Camera-type eye (tissue), 1 donor: ENCODE results near the gene TIA1. TPM values are rescaled to one million over a fixed set of nuclear protein-coding genes. Genes with fewer than 3 reads are reported as not detected.

Experiments used
- total RNA-seq: library from RNA; depleted of rRNA; stranded (reverse); fragments of >200 nt; gene quantifications from one replicate; pipeline ENCODE4 v1.2.3, GENCODE V29; 2014

Gene TIA1, protein sequence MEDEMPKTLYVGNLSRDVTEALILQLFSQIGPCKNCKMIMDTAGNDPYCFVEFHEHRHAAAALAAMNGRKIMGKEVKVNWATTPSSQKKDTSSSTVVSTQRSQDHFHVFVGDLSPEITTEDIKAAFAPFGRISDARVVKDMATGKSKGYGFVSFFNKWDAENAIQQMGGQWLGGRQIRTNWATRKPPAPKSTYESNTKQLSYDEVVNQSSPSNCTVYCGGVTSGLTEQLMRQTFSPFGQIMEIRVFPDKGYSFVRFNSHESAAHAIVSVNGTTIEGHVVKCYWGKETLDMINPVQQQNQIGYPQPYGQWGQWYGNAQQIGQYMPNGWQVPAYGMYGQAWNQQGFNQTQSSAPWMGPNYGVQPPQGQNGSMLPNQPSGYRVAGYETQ
- total RNA-seq: 543 TPM

DNA sequence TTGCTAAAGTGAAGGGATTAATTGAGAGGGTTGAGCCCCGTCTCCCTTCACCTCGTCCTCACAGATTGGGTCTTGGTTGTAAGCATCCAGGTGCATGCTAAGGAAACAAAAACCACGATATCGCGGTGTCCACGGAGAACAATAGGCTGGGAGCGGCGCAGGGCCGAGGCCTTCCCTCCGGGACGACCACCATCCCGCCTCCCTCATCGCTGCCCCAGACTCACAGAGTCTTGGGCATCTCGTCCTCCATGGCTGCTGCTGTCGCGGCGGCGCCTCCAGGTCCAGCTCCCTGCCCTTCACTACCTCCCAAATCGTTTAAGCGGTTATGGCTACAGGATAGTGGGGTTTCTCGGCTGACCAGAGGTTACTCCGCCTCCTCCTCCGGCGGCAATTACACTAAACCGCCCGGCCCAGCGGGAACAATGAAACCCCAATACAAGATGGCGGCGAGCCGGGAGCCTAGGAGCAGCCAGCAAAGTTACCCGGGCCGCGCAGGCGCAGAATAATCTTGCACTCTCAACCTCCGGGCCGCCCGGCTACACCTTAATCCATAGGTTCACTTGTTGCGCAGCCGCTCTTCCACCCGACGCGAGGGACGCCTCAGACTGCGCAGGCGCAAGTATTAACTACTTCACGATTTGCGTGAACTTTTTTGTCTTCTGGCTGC lies at the start of gene TIA1:
Gene TIA1, minus strand, starts transcription at position 448 of the 667 bp plus-strand sequence. Its CDS starts 198 bp downstream, at position 250.

DNA sequence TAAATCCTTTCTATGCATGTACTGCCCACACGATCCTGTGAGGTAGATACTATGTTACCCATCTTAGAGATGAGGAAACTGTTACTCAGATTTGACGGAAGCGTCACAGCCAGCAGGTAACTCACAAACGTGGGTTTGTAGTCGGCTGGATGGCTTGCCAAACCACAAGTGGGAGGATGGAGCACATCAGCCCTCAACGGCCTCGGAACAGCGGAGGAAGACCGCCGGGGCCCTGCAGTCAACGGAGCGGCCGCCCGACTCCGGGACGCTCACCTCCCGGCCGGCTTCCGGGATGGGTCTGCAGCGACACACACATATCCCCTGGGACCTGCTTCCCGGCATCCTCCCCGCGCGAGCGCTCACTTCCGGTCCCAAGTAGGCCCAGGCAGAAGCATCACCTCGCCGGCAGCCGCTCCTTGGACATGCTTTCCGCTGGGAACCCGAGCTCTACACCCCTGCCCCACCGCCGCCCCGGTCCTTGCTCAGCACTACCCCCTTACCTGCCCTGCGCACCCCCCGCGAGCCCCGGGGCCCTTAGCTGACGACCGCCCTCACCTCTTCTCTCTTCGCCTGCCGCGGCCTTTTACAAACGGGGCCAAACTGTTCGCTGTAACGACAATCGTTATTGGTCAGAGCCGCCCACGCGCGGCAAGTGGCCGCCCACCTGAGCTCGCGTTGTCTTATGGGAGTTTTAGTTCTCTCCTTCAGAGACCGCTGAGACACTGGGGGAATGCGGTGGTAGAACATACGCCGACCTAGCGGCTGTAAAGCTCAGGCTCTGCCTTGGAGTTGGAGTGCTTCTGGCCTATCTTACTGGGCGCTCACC lies 57.8 kb downstream of the TIA1 start, which contains the start of gene C2orf42:
Gene C2orf42, minus strand, starts transcription at position 602 of the 826 bp plus-strand sequence. CDS start 9,034 bp downstream, outside the sequence.

Other genes with a start within 250 kb of the TIA1 start
- gene PCBP1, start 161.2 kb downstream of the TIA1 start, total RNA-seq: 101 TPM
- gene C2orf42, start 57.6 kb downstream of the TIA1 start, total RNA-seq: 30.4 TPM
- 90.8 TPM for gene PCYOX1, start 9.5 kb upstream of the TIA1 start, total RNA-seq
- 105 TPM for gene SNRPG, start 45.1 kb upstream of the TIA1 start, total RNA-seq
- gene FAM136A, start 53.4 kb upstream of the TIA1 start, total RNA-seq: 40.7 TPM